NB4 (cell line): ENCODE data around the gene COL5A1.

ENCODE experiments used
- POLR2A ChIP-seq: IDR thresholded peaks from 2 replicates; pipeline ENCODE4 v1.6.1; 2011; ENCODE audit warnings: mild to moderate bottlenecking; ENCODE audit not compliant: insufficient read length; ENCODE audit errors: extremely low read depth
- TF ChIP-seq, protein P1 (sequence below): IDR thresholded peaks from one replicate; pipeline ENCODE4 v1.5.1; 2012; ENCODE audit warnings: low read depth, low read length

DNA sequence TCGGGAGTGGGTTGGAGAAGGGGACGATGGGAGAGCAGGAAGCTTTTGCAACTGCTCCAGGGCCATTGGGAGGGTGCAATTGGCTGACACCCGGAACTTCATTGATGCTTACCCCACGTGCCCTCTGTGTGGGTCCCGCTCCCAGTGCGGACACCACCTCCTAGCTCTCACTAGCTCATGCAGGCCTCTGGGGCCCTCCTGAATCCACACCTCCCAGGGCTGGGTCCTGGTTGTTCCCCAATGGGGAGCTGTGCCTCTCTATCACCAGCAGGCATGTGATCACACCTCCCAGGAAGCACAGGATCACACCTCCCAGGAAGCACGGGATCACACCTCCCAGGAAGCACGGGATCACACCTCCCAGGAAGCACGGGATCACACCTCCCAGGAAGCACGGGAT, 206.9 kb downstream of the COL5A1 start:
- TF ChIP-seq, protein P1, sequence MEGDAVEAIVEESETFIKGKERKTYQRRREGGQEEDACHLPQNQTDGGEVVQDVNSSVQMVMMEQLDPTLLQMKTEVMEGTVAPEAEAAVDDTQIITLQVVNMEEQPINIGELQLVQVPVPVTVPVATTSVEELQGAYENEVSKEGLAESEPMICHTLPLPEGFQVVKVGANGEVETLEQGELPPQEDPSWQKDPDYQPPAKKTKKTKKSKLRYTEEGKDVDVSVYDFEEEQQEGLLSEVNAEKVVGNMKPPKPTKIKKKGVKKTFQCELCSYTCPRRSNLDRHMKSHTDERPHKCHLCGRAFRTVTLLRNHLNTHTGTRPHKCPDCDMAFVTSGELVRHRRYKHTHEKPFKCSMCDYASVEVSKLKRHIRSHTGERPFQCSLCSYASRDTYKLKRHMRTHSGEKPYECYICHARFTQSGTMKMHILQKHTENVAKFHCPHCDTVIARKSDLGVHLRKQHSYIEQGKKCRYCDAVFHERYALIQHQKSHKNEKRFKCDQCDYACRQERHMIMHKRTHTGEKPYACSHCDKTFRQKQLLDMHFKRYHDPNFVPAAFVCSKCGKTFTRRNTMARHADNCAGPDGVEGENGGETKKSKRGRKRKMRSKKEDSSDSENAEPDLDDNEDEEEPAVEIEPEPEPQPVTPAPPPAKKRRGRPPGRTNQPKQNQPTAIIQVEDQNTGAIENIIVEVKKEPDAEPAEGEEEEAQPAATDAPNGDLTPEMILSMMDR: no peak
- no peak for TF ChIP-seq POLR2A
